ENCODE results near the gene KIAA0930. TPM values are rescaled to one million over a fixed set of nuclear protein-coding genes. Genes with fewer than 3 reads are reported as not detected.
A peak's percentile ranks its signal among the peaks of the same experiment; 100 is the strongest.

The KIAA0930 gene
- total RNA-seq, 1 experiment from 2014 or later, result 54.8 TPM

- TF ChIP-seq EZH2 (IDR thresholded peaks at IDR 0.05; ENCODE audit: borderline replicate concordance, low read depth, low read length, poor library complexity, severe bottlenecking), result no peak
- no peak for TF ChIP-seq CTCF (conservative IDR thresholded peaks at IDR 0.05; ENCODE audit: low read depth, low read length)
- no TSS peak for BruUV-seq (replicated peaks)
- intact Hi-C loops (cut with micrococcal nuclease; ENCODE audit: unreplicated experiment), result no loop called here
- Histone ChIP-seq H3K27me3 (replicated peaks; ENCODE audit: insufficient read depth, low read depth, low read length, poor library complexity) (no peaks in the 10 kb centered on the region), H3K4me3 (ENCODE audit: low read depth, low read length, poor library complexity, severe bottlenecking) (no peak overlapping the region), H3K9me3 (ENCODE audit: low read depth, low read length, poor library complexity, severe bottlenecking) (no peaks in the 10 kb centered on the region), H3K36me3 (ENCODE audit: insufficient read depth, low read length, poor library complexity, severe bottlenecking) (peaks cover 63% of the 10 kb centered on the region), H3K27ac (ENCODE audit: low read depth, low read length, poor library complexity, severe bottlenecking) (no peak overlapping the region), H3K4me1 (ENCODE audit: insufficient read depth, low read length, poor library complexity, severe bottlenecking) (peaks cover 17% of the 10 kb centered on the region)
- DNase-seq (ENCODE audit: low spot score), result no peak
- ChIA-PET POLR2A (ENCODE audit: low non-redundant PET) (no interaction called here), CTCF (no interaction called here)
Measured at GRCh38 chr22:45166932-45167331, 73.8 kb downstream of the KIAA0930 start.

- no TSS peak for BruUV-seq (replicated peaks)
- peak; percentile 8 for DNase-seq (ENCODE audit: low spot score)
- peaks cover 38% of the 10 kb centered on the region for H3K36me3 ChIP-seq (ENCODE audit: insufficient read depth, low read length, poor library complexity, severe bottlenecking)
- peaks cover 29% of the 10 kb centered on the region for H3K4me1 ChIP-seq (ENCODE audit: insufficient read depth, low read length, poor library complexity, severe bottlenecking)
- intact Hi-C loops (cut with micrococcal nuclease; ENCODE audit: unreplicated experiment), result no loop called here
- no peaks in the 10 kb centered on the region for H3K27me3 ChIP-seq (replicated peaks; ENCODE audit: insufficient read depth, low read depth, low read length, poor library complexity)
- ChIA-PET CTCF (interaction anchor here (0.6 to 0.9 kb wide), 2 partner anchors 21 to 108 kb away, joined by 4 read pairs; no protein-coding TSS in a partner anchor), POLR2A (ENCODE audit: low non-redundant PET) (interaction anchor here (0.6 kb wide), 1 partner anchor 18 kb away, joined by 6 read pairs; no protein-coding TSS in a partner anchor)
- no peak for TF ChIP-seq CTCF (conservative IDR thresholded peaks at IDR 0.05; ENCODE audit: low read depth, low read length)
- no peak for TF ChIP-seq EZH2 (IDR thresholded peaks at IDR 0.05; ENCODE audit: borderline replicate concordance, low read depth, low read length, poor library complexity, severe bottlenecking)
- H3K9me3 ChIP-seq (ENCODE audit: low read depth, low read length, poor library complexity, severe bottlenecking), result no peaks in the 10 kb centered on the region
- peak overlapping the region; percentile 94 for H3K27ac ChIP-seq (ENCODE audit: low read depth, low read length, poor library complexity, severe bottlenecking)
- peak overlapping the region; percentile 84 for H3K4me3 ChIP-seq (ENCODE audit: low read depth, low read length, poor library complexity, severe bottlenecking)
Measured at GRCh38 chr22:45164270-45165088, 76.2 kb downstream of the KIAA0930 start.

- intact Hi-C loops (cut with micrococcal nuclease; ENCODE audit: unreplicated experiment), result no loop called here
- H3K27ac ChIP-seq (ENCODE audit: low read depth, low read length, poor library complexity, severe bottlenecking), result peak within 1 kb of the TSS; percentile 94
- H3K4me3 ChIP-seq (ENCODE audit: low read depth, low read length, poor library complexity, severe bottlenecking), result peak within 1 kb of the TSS; percentile 84
- ChIA-PET CTCF (interaction anchor here (0.6 to 0.9 kb wide), 2 partner anchors 22 to 108 kb away, joined by 4 read pairs; no protein-coding TSS in a partner anchor), POLR2A (ENCODE audit: low non-redundant PET) (no interaction called here)
- no peaks in the 10 kb centered on the region for H3K9me3 ChIP-seq (ENCODE audit: low read depth, low read length, poor library complexity, severe bottlenecking)
- peaks cover 33% of the 10 kb centered on the region for H3K4me1 ChIP-seq (ENCODE audit: insufficient read depth, low read length, poor library complexity, severe bottlenecking)
- BruUV-seq (replicated peaks), result no TSS peak
- TF ChIP-seq CTCF (conservative IDR thresholded peaks at IDR 0.05; ENCODE audit: low read depth, low read length), result no peak
- no peak for TF ChIP-seq EZH2 (IDR thresholded peaks at IDR 0.05; ENCODE audit: borderline replicate concordance, low read depth, low read length, poor library complexity, severe bottlenecking)
- peak; percentile 98 for DNase-seq (ENCODE audit: low spot score)
- no peaks in the 10 kb centered on the region for H3K27me3 ChIP-seq (replicated peaks; ENCODE audit: insufficient read depth, low read depth, low read length, poor library complexity)
- H3K36me3 ChIP-seq (ENCODE audit: insufficient read depth, low read length, poor library complexity, severe bottlenecking), result peaks cover 30% of the 10 kb centered on the region
Measured at GRCh38 chr22:45163451-45164269, 77.0 kb downstream of the KIAA0930 start, which contains the start of gene NUP50. Gene NUP50, plus strand, starts transcription at chr22:45163925. Its CDS starts 4,253 bp downstream, at chr22:45168178.

Data from A673 (cell line).